ENCODE data around the gene BLCAP. TPM values are rescaled to one million over a fixed set of nuclear protein-coding genes. Genes with fewer than 3 reads are reported as not detected.

BLCAP gene
- total RNA-seq, 1 donor = 55.7 TPM

DNA sequence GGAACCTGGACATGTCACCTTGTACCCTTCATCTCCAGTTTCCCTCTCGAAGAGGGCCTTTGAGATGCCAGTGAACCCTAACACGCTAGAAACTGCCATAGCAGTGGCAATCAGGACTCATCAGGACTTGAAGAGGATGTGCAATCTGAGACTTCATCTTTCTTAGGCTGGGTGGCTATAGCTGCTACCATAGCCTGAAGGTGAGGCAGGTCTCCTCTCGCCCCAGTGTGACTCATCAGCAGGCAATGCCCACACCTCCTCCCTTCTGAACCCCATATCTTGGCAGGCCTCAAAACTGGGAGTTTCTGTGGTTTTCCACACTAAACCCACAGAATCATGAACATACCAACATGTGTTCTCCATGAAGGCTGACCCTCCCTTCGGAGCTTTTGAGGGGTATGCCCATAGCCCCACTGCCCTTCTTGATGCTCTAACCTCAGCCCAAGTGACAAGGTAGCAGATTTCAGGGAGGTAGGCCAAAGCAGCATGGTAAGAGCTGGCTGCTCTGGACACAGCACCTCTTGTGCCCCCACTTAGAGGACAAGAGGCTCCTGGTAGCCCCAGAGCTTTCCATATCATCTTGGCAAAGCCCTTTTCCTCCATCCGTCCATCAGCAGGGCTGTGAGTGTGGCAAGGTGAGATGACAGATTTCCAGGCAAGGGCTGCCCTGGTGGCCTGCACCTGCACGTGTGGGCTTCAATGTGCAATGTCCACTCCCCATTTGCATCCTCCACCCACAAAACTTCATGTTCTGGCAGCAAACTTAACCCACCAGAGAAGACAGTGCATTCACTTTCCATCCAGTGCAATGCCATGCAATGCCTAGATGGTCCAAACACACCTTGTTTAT, 2.6 kb downstream of the BLCAP start:
- no peak overlapping the region for H3K4me3 ChIP-seq (ENCODE audit: low read depth, low read length)
- DNase-seq (ENCODE audit: low read depth) = no peak
- TF ChIP-seq, protein P1, sequence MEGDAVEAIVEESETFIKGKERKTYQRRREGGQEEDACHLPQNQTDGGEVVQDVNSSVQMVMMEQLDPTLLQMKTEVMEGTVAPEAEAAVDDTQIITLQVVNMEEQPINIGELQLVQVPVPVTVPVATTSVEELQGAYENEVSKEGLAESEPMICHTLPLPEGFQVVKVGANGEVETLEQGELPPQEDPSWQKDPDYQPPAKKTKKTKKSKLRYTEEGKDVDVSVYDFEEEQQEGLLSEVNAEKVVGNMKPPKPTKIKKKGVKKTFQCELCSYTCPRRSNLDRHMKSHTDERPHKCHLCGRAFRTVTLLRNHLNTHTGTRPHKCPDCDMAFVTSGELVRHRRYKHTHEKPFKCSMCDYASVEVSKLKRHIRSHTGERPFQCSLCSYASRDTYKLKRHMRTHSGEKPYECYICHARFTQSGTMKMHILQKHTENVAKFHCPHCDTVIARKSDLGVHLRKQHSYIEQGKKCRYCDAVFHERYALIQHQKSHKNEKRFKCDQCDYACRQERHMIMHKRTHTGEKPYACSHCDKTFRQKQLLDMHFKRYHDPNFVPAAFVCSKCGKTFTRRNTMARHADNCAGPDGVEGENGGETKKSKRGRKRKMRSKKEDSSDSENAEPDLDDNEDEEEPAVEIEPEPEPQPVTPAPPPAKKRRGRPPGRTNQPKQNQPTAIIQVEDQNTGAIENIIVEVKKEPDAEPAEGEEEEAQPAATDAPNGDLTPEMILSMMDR (IDR thresholded peaks at IDR 0.05; ENCODE audit: insufficient read depth, low read depth, low read length) = no peak

- TF ChIP-seq, protein P1 (IDR thresholded peaks at IDR 0.05; ENCODE audit: insufficient read depth, low read depth, low read length) = no peak
- no peak overlapping the region for H3K4me3 ChIP-seq (ENCODE audit: low read depth, low read length)
These were observed 3.6 kb downstream of the BLCAP start for GRCh38 chr20:37523911-37524700.

GRCh38 chr20:37523012-37523391, 4.7 kb downstream of the BLCAP start:
- DNase-seq (ENCODE audit: low read depth) = no peak
- TF ChIP-seq, protein P1 (IDR thresholded peaks at IDR 0.05; ENCODE audit: insufficient read depth, low read depth, low read length) = no peak
- H3K4me3 ChIP-seq (ENCODE audit: low read depth, low read length) = no peak overlapping the region

More at GRCh38 chr20:37523911-37524700, 3.6 kb downstream of the BLCAP start:
- no peak for DNase-seq (ENCODE audit: low read depth)

DNA sequence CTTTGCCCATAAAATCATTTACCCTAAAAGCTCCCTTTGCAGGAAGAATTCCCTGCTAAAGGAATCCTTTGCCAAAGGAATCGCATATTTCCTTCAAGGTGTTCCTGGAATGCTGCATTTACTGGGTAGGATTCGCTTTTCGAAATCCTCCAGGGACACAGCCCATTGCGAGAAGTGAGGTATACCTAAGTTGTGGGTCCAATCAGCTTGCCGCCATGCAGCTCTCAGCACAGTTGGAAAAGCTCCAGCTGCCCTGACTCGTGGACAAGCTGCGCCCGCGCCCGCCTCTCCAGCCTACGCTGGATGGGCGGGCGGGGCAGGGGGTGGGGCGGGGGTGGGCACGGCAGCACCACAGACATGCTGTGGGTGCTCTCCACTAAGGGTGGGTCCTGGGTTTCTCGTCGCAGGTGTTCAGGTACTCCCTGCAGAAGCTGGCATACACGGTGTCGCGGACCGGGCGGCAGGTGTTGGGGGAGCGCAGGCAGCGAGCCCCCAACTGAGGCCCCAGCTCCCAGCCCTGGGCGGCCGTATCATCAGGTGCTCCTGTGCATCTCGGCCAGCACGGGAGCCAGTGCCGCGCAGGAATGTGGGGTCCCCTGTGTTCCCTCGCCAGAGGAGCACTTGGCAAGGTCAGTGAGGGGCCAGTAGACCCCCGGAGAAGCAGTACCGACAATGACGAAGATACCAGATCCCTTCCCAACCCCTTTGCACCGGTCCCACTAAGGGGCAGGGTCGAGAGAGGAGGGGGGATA, 5.2 kb downstream of the BLCAP start:
- DNase-seq (ENCODE audit: low read depth) = peak; percentile 40
- TF ChIP-seq, protein P1 (IDR thresholded peaks at IDR 0.05; ENCODE audit: insufficient read depth, low read depth, low read length) = no peak
- no peak overlapping the region for H3K4me3 ChIP-seq (ENCODE audit: low read depth, low read length)

- H3K4me3 ChIP-seq (ENCODE audit: low read depth, low read length) = peak within 1 kb of the TSS; percentile 45
- TF ChIP-seq, protein P1 (IDR thresholded peaks at IDR 0.05; ENCODE audit: insufficient read depth, low read depth, low read length) = no peak
- DNase-seq (ENCODE audit: low read depth) = no peak
These were observed 6.5 kb downstream of the BLCAP start, which contains the start of gene NNAT for GRCh38 chr20:37521061-37521771. Gene NNAT, plus strand, starts transcription at chr20:37521250. Its CDS starts 82 bp downstream, at chr20:37521332.

DNA sequence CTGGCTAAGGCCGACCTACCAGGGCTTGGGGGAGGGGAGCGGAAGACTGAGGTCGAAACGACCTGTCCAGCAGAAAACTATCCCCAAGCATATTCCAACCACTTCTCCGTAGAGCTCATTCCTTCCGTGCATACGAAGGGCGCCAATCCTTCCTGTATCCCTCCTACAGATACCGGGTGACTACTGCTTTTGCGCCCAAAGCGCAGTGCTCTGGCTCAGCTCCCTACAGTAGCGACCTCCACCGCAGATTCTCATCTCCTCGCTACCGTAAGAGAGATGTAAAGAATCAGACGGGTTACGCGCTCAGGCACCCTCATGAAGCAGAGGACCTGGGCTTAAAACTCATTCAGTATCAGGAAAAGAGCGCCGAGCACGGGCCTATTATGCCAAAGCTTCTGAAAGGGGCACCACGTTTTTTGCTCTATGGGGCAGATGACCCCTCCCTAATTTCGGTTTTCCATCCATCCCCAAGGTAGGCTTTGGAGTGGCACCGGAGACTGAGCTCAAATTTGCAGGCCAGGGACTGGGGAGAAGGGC, 7.2 kb downstream of the BLCAP start:
- no peak overlapping the region for H3K4me3 ChIP-seq (ENCODE audit: low read depth, low read length)
- TF ChIP-seq, protein P1 (IDR thresholded peaks at IDR 0.05; ENCODE audit: insufficient read depth, low read depth, low read length) = no peak
- no peak for DNase-seq (ENCODE audit: low read depth)

Data from fibroblast of villous mesenchyme (primary cell).